Keratinocyte (primary cell): ENCODE data around the gene PPM1D. TPM values are rescaled to one million over a fixed set of nuclear protein-coding genes. Genes with fewer than 3 reads are reported as not detected.

Experiments
- DNase-seq: peaks from one replicate; pipeline ENCODE4 v3.0.0-alpha.2; 2011; ENCODE audit warnings: low read depth, missing footprints, low spot score
- FAIRE-seq: peaks from 2 replicates; lab custom pipeline; 2011; peaks lifted over from hg19 to GRCh38; lab: Jason Lieb, UNC
- H2AFZ ChIP-seq: 2 replicates; pipeline ENCODE4 v1.6.0; 2012; ENCODE audit warnings: low read length, control low read depth, inconsistent platforms; ENCODE audit not compliant: control insufficient read depth
- H3K27ac ChIP-seq: 2 replicates; pipeline ENCODE4 v1.5.1; 2011; ENCODE audit warnings: low read length; ENCODE audit not compliant: control insufficient read depth, insufficient read depth
- H3K27me3 ChIP-seq: 3 replicates; pipeline ENCODE4 v1.6.0; 2011; ENCODE audit warnings: low read length; ENCODE audit not compliant: control insufficient read depth, insufficient read depth; ENCODE audit errors: extremely low read depth
- H3K36me3 ChIP-seq, 2 experiments: 2 replicates in 1 of 2; 3 replicates in 1 of 2; pipeline ENCODE4 v1.5.1; 2011; ENCODE audit warnings: low read length in 2 of 2, mild to moderate bottlenecking in 1 of 2; ENCODE audit not compliant: control insufficient read depth in 2 of 2, insufficient read depth in 2 of 2; ENCODE audit errors: extremely low read depth in 1 of 2
- H3K4me1 ChIP-seq: 3 replicates; pipeline ENCODE4 v1.5.1; 2011; ENCODE audit warnings: low read length; ENCODE audit not compliant: control insufficient read depth, insufficient read depth; ENCODE audit errors: extremely low read depth
- H3K4me2 ChIP-seq: 3 replicates; pipeline ENCODE4 v1.6.0; 2011; ENCODE audit warnings: low read depth, low read length; ENCODE audit not compliant: control insufficient read depth, insufficient read depth; ENCODE audit errors: extremely low read depth
- H3K4me3 ChIP-seq, 3 experiments: fragments of 200-600 bp in 1 of 3; sonication (generic) in 1 of 3; 2 replicates in 2 of 3; 3 replicates in 1 of 3; pipeline ENCODE4 v1.5.1; 2011 to 2016; ENCODE audit warnings: low read length in 3 of 3, mild to moderate bottlenecking in 3 of 3, control low read depth in 2 of 3, inconsistent platforms in 1 of 3, low read depth in 1 of 3, mixed read lengths in 1 of 3, mixed run types in 1 of 3, moderate library complexity in 1 of 3; ENCODE audit not compliant: control insufficient read depth in 2 of 3, insufficient read depth in 2 of 3; ENCODE audit errors: extremely low read depth in 1 of 3
- H3K79me2 ChIP-seq: 2 replicates; pipeline ENCODE4 v1.6.0; 2012; ENCODE audit warnings: low read length; ENCODE audit not compliant: control insufficient read depth, insufficient read depth
- H3K9ac ChIP-seq: 3 replicates; pipeline ENCODE4 v1.6.0; 2011; ENCODE audit warnings: low read length; ENCODE audit not compliant: control insufficient read depth, insufficient read depth; ENCODE audit errors: extremely low read depth
- H3K9me1 ChIP-seq: 3 replicates; pipeline ENCODE4 v1.6.0; 2011; ENCODE audit warnings: low read length; ENCODE audit not compliant: control insufficient read depth, insufficient read depth; ENCODE audit errors: extremely low read depth
- H3K9me3 ChIP-seq: 2 replicates; pipeline ENCODE4 v1.5.1; 2012; ENCODE audit warnings: low read depth, low read length; ENCODE audit not compliant: control insufficient read depth
- H4K20me1 ChIP-seq: 3 replicates; pipeline ENCODE4 v1.6.0; 2011; ENCODE audit warnings: low read length; ENCODE audit not compliant: control insufficient read depth, insufficient read depth; ENCODE audit errors: extremely low read depth
- EZH2 ChIP-seq: IDR thresholded peaks from one replicate; pipeline ENCODE4 v1.6.1; 2012; ENCODE audit warnings: inconsistent platforms, mild to moderate bottlenecking, low read length, moderate library complexity
- dilution Hi-C: fragments of 300-500 bp; cut with MboI; formaldehyde crosslinking; loops from one replicate; pipeline ENCODE4 v1.7.0; 2020; ENCODE audit warnings: low sequenced_read_pairs; ENCODE audit not compliant: extremely low pct_ligation_motif_present
- polyA plus RNA-seq, 5 experiments: library from polyadenylated mRNA; depleted of rRNA in 3 of 5; stranded (reverse) in 3 of 5; stranded (forward) in 1 of 5; unstranded in 1 of 5; fragments of >200 nt; gene quantifications; 1 replicate in 1 of 5; 2 replicates in 3 of 5; 3 replicates in 1 of 5; pipeline versions ENCODE4 v1.2.1 to v1.2.3, GENCODE V29; 2011 to 2012; ENCODE audit warnings: missing spikeins in 2 of 5, low read depth in 1 of 5, low replicate concordance in 1 of 5
- TF ChIP-seq, protein P1 (sequence below), 3 experiments: IDR thresholded peaks in 1 of 3; conservative IDR thresholded peaks in 1 of 3; optimal IDR thresholded peaks in 1 of 3; 2 replicates in 2 of 3; 3 replicates in 1 of 3; pipeline versions ENCODE3 to v1.5.1; 2011; ENCODE audit warnings: low read length in 3 of 3, mild to moderate bottlenecking in 3 of 3, moderate library complexity in 2 of 3, control low read depth in 1 of 3, inconsistent platforms in 1 of 3; ENCODE audit not compliant: insufficient read depth in 2 of 3; ENCODE audit errors: extremely low read depth in 1 of 3

The PPM1D gene
- polyA plus RNA-seq, 1 donor (not counting 4 experiments of a cell fraction or from before 2014, with no cell fraction given): 2.9 TPM

DNA sequence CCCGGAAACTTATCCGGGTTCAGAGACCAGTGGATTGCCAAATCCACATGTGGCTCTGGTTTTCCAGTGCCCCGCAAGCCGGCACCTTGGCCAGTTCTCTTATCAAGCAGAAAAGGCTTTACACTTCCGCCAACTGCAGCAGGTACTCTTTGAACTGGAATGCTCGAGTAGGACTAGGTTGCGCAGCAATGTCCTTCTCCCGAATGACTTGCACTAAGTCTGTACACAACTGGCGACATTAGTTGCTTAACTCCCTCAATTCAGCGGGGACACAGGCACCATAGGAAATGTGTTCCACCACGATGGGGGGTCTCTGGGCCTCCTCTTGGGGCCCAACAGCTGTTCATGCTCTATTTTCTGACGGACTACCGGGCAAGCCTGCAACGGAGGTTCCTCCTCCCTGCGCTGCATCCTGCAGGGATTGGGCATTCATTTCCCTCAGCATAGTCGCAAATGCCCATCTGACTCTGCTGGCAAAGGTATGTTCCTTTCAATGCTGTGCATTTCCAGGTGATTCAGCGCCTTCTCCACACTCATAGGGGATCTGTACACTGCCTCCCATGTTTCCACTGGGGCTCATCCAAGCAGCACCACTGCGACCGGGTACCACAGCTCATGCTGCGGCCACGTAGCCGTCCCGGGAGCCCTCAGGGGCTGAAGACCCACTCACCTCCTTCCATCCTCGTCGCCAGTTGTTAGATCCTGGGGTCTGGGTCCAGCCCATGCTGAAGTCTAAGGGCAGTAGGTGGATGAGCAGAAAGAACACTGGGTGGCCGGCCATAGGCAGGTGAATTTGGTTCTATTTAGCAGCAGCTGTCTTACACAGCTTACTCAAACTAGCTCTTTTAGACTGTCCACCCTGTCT, 39.8 kb upstream of the PPM1D start:
- FAIRE-seq (no peak), DNase-seq (no peak)
- no peaks in the 10 kb centered on the region for H3K36me3 ChIP-seq
- H3K79me2 ChIP-seq: no peaks in the 10 kb centered on the region
- H4K20me1 ChIP-seq: no peaks in the 10 kb centered on the region
- no peak overlapping the region for H3K4me2 ChIP-seq
- no peaks in the 10 kb centered on the region for H3K9me1 ChIP-seq
- dilution Hi-C loops: no loop called here
- no peaks in the 10 kb centered on the region for H3K4me1 ChIP-seq
- H3K9ac ChIP-seq: no peak overlapping the region
- H3K27me3 ChIP-seq: no peaks in the 10 kb centered on the region
- H3K27ac ChIP-seq: no peak overlapping the region
- no peak overlapping the region for H2AFZ ChIP-seq
- H3K4me3 ChIP-seq: no peak overlapping the region
- no peaks in the 10 kb centered on the region for H3K9me3 ChIP-seq
- TF ChIP-seq, protein P1, sequence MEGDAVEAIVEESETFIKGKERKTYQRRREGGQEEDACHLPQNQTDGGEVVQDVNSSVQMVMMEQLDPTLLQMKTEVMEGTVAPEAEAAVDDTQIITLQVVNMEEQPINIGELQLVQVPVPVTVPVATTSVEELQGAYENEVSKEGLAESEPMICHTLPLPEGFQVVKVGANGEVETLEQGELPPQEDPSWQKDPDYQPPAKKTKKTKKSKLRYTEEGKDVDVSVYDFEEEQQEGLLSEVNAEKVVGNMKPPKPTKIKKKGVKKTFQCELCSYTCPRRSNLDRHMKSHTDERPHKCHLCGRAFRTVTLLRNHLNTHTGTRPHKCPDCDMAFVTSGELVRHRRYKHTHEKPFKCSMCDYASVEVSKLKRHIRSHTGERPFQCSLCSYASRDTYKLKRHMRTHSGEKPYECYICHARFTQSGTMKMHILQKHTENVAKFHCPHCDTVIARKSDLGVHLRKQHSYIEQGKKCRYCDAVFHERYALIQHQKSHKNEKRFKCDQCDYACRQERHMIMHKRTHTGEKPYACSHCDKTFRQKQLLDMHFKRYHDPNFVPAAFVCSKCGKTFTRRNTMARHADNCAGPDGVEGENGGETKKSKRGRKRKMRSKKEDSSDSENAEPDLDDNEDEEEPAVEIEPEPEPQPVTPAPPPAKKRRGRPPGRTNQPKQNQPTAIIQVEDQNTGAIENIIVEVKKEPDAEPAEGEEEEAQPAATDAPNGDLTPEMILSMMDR (optimal IDR thresholded peaks at IDR 0.05 in 1 of 3, IDR thresholded peaks at IDR 0.05 in 1 of 3, conservative IDR thresholded peaks at IDR 0.05 in 1 of 3; ENCODE audit: extremely low read depth in 1 of 3, insufficient read depth in 2 of 3, low read length in 3 of 3): no peak
- no peak for TF ChIP-seq EZH2

GRCh38 chr17:60560860-60561257, 39.1 kb upstream of the PPM1D start:
- no peaks in the 10 kb centered on the region for H4K20me1 ChIP-seq
- FAIRE-seq: no peak
- dilution Hi-C loops: no loop called here
- no peak overlapping the region for H3K4me3 ChIP-seq
- no peaks in the 10 kb centered on the region for H3K9me1 ChIP-seq
- H3K4me1 ChIP-seq: no peaks in the 10 kb centered on the region
- no peaks in the 10 kb centered on the region for H3K27me3 ChIP-seq
- H3K79me2 ChIP-seq: no peaks in the 10 kb centered on the region
- H3K4me2 ChIP-seq: no peak overlapping the region
- no peak for DNase-seq
- no peak overlapping the region for H2AFZ ChIP-seq
- H3K9me3 ChIP-seq: no peaks in the 10 kb centered on the region
- H3K27ac ChIP-seq: no peak overlapping the region
- no peaks in the 10 kb centered on the region for H3K36me3 ChIP-seq
- no peak overlapping the region for H3K9ac ChIP-seq
- TF ChIP-seq, protein P1 (optimal IDR thresholded peaks at IDR 0.05 in 1 of 3, IDR thresholded peaks at IDR 0.05 in 1 of 3, conservative IDR thresholded peaks at IDR 0.05 in 1 of 3; ENCODE audit: extremely low read depth in 1 of 3, insufficient read depth in 2 of 3, low read length in 3 of 3): no peak
- TF ChIP-seq EZH2: no peak
